HepG2 (cell line): ENCODE data around the gene ZIC2. TPM values are rescaled to one million over a fixed set of nuclear protein-coding genes. Genes with fewer than 3 reads are reported as not detected.

Experiments used
- ARID3A ChIP-seq: IDR thresholded peaks from 2 replicates; pipeline ENCODE4 v1.6.1; 2012; ENCODE audit warnings: low read depth, low read length, improper control_type of control experiment
- ARNT2 ChIP-seq: sonication (generic); formaldehyde crosslinking; IDR thresholded peaks from 2 replicates; pipeline ENCODE4 v1.8.0; 2022; ENCODE audit warnings: mild to moderate bottlenecking, low read depth, missing genetic modification reagents, moderate library complexity
- BHLHE40 ChIP-seq: IDR thresholded peaks from 2 replicates; pipeline ENCODE4 v1.6.1; 2011; ENCODE audit warnings: low read length, improper control_type of control experiment
- EP300 ChIP-seq, 3 experiments: sonication (generic) in 1 of 3; formaldehyde crosslinking in 1 of 3; IDR thresholded peaks; 2 replicates each; pipeline versions ENCODE4 v1.5.1 to v1.6.1; 2011 to 2020; ENCODE audit warnings: low read depth in 2 of 3, low read length in 2 of 3, borderline replicate concordance in 1 of 3, improper control_type of control experiment in 1 of 3, mild to moderate bottlenecking in 1 of 3, missing genetic modification reagents in 1 of 3, moderate library complexity in 1 of 3
- ESRRA ChIP-seq: sonication (generic); formaldehyde crosslinking; IDR thresholded peaks from 2 replicates; pipeline ENCODE4 v1.5.1; 2020; ENCODE audit warnings: mild to moderate bottlenecking, low read depth, missing genetic modification reagents
- GATA4 ChIP-seq: sonication (generic); IDR thresholded peaks from 2 replicates; pipeline ENCODE4 v1.6.1; 2016; ENCODE audit warnings: antibody characterized with exemption, low read depth, borderline replicate concordance
- GATAD2A ChIP-seq: IDR thresholded peaks from 2 replicates; pipeline ENCODE4 v1.6.1; 2016
- MAFK ChIP-seq, 2 experiments: IDR thresholded peaks in 1 of 2; conservative IDR thresholded peaks in 1 of 2; 2 replicates each; pipeline ENCODE4 v1.6.1; 2011; ENCODE audit warnings: improper control_type of control experiment in 2 of 2, low read length in 2 of 2
- MAX ChIP-seq: IDR thresholded peaks from 2 replicates; pipeline ENCODE4 v1.6.1; 2012; ENCODE audit warnings: inconsistent platforms
- NCOA2 ChIP-seq: sonication (generic); formaldehyde crosslinking; IDR thresholded peaks from 2 replicates; pipeline ENCODE4 v1.8.0; 2022; ENCODE audit warnings: inconsistent platforms
- RNF2 ChIP-seq: fragments of 450-650 bp; conservative IDR thresholded peaks from 2 replicates; pipeline ENCODE4 v1.6.1; 2016; ENCODE audit warnings: low read depth
- SALL2 ChIP-seq: sonication (generic); formaldehyde crosslinking; IDR thresholded peaks from 2 replicates; pipeline ENCODE4 v1.8.1; 2023; ENCODE audit warnings: mild to moderate bottlenecking, missing genetic modification reagents, inconsistent platforms
- TARDBP ChIP-seq: sonication (generic); formaldehyde crosslinking; IDR thresholded peaks from 2 replicates; pipeline ENCODE4 v1.8.0; 2022; ENCODE audit warnings: mild to moderate bottlenecking, missing genetic modification reagents
- TCF12 ChIP-seq, 2 experiments: fragments of 450-650 bp in 1 of 2; sonication (generic) in 1 of 2; formaldehyde crosslinking in 1 of 2; IDR thresholded peaks; 2 replicates each; pipeline versions ENCODE4 v1.6.1 to v1.8.0; 2017 to 2022; ENCODE audit warnings: antibody characterized with exemption in 1 of 2, mild to moderate bottlenecking in 1 of 2, missing genetic modification reagents in 1 of 2, moderate library complexity in 1 of 2
- TCF7 ChIP-seq: sonication (generic); IDR thresholded peaks from 2 replicates; pipeline ENCODE4 v1.6.1; 2016; ENCODE audit warnings: antibody characterized with exemption, low read depth
- ZBTB20 ChIP-seq: sonication (generic); formaldehyde crosslinking; IDR thresholded peaks from 2 replicates; pipeline ENCODE4 v1.8.1; 2023; ENCODE audit warnings: missing genetic modification reagents, low read depth, mild to moderate bottlenecking, borderline replicate concordance
- ZFX ChIP-seq: sonication (generic); formaldehyde crosslinking; IDR thresholded peaks from 2 replicates; pipeline ENCODE4 v1.4.0; 2020; ENCODE audit warnings: mild to moderate bottlenecking, low read depth, missing genetic modification reagents, moderate library complexity
- ZFY ChIP-seq: sonication (generic); formaldehyde crosslinking; IDR thresholded peaks from 2 replicates; pipeline ENCODE4 v1.4.0; 2020; ENCODE audit warnings: missing genetic modification reagents
- ZNF235 ChIP-seq: sonication (generic); formaldehyde crosslinking; IDR thresholded peaks from 2 replicates; pipeline ENCODE4 v1.8.1; 2023; ENCODE audit warnings: mild to moderate bottlenecking, missing genetic modification reagents, borderline replicate concordance
- ZNF33A ChIP-seq: sonication (generic); formaldehyde crosslinking; IDR thresholded peaks from 2 replicates; pipeline ENCODE4 v1.5.1; 2020; ENCODE audit warnings: missing genetic modification reagents, mild to moderate bottlenecking, moderate library complexity, borderline replicate concordance
- ZNF460 ChIP-seq: sonication (generic); formaldehyde crosslinking; IDR thresholded peaks from 2 replicates; pipeline ENCODE4 v1.5.1; 2020; ENCODE audit warnings: missing genetic modification reagents, mild to moderate bottlenecking, borderline replicate concordance
- polyA plus RNA-seq, 8 experiments: library from polyadenylated mRNA; depleted of rRNA in 3 of 8; stranded (reverse) in 7 of 8; unstranded in 1 of 8; fragments of >200 nt; fragmentation: Illumina TruSeq in 4 of 8; extraction: Trizol in 4 of 8; gene quantifications; 2 replicates each; pipeline versions ENCODE4 v1.2.1 to v1.2.3, GENCODE V29; 2011 to 2016; ENCODE audit warnings: low read depth in 4 of 8, missing spikeins in 1 of 8, mixed read lengths in 1 of 8; ENCODE audit not compliant: insufficient read depth in 1 of 8
- total RNA-seq, 5 experiments: library from RNA; depleted of rRNA; stranded (reverse); fragments of >200 nt; fragmentation: Illumina TruSeq; extraction: Trizol; gene quantifications; 2 replicates each; pipeline ENCODE4 v1.2.3, GENCODE V29; 2016; ENCODE audit warnings: low read depth in 1 of 5
- TF ChIP-seq, protein P1 (sequence below): sonication (generic); formaldehyde crosslinking; IDR thresholded peaks from 2 replicates; pipeline ENCODE4 v1.4.0; 2020; ENCODE audit warnings: missing genetic modification reagents

The ZIC2 gene
- total and polyA plus RNA-seq, 2 of the 13 experiments (the other 11 are each of a cell fraction or from before 2014, with no cell fraction given): 0.13 TPM; not detected in 1

DNA sequence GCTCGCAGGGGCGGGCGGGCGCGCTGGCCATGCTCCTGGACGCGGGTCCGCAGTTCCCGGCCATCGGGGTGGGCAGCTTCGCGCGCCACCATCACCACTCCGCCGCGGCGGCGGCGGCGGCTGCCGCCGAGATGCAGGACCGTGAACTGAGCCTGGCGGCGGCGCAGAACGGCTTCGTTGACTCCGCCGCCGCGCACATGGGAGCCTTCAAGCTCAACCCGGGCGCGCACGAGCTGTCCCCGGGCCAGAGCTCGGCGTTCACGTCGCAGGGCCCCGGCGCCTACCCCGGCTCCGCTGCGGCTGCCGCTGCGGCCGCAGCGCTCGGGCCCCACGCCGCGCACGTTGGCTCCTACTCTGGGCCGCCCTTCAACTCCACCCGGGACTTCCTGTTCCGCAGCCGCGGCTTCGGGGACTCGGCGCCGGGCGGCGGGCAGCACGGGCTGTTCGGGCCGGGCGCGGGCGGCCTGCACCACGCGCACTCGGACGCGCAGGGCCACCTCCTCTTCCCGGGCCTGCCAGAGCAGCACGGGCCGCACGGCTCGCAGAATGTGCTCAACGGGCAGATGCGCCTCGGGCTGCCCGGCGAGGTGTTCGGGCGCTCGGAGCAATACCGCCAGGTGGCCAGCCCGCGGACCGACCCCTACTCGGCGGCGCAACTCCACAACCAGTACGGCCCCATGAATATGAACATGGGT is 599 bp downstream of the ZIC2 start (continued):
- TF ChIP-seq, protein P1, sequence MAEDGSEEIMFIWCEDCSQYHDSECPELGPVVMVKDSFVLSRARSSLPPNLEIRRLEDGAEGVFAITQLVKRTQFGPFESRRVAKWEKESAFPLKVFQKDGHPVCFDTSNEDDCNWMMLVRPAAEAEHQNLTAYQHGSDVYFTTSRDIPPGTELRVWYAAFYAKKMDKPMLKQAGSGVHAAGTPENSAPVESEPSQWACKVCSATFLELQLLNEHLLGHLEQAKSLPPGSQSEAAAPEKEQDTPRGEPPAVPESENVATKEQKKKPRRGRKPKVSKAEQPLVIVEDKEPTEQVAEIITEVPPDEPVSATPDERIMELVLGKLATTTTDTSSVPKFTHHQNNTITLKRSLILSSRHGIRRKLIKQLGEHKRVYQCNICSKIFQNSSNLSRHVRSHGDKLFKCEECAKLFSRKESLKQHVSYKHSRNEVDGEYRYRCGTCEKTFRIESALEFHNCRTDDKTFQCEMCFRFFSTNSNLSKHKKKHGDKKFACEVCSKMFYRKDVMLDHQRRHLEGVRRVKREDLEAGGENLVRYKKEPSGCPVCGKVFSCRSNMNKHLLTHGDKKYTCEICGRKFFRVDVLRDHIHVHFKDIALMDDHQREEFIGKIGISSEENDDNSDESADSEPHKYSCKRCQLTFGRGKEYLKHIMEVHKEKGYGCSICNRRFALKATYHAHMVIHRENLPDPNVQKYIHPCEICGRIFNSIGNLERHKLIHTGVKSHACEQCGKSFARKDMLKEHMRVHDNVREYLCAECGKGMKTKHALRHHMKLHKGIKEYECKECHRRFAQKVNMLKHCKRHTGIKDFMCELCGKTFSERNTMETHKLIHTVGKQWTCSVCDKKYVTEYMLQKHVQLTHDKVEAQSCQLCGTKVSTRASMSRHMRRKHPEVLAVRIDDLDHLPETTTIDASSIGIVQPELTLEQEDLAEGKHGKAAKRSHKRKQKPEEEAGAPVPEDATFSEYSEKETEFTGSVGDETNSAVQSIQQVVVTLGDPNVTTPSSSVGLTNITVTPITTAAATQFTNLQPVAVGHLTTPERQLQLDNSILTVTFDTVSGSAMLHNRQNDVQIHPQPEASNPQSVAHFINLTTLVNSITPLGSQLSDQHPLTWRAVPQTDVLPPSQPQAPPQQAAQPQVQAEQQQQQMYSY (CRISPR knock-in tag): no peak
- TF ChIP-seq MAX: peak; percentile 51; the same call in 1 of the 2 replicates
- TF ChIP-seq ZNF33A (CRISPR knock-in tag): no peak
- TF ChIP-seq TARDBP (CRISPR knock-in tag): no peak
- TF ChIP-seq SALL2: 0 out of 2 replicates have a peak, but pooled peaks have one; percentile 28
- TF ChIP-seq ARID3A: no peak
- TF ChIP-seq GATAD2A (CRISPR knock-in tag): no peak
- TF ChIP-seq TCF7: no peak
- TF ChIP-seq ZBTB20 (CRISPR knock-in tag): no peak
- TF ChIP-seq ZFY (CRISPR knock-in tag): peak; percentile 33; the same call in 1 of the 2 replicates
- TF ChIP-seq ZNF235: no peak
- no peak for TF ChIP-seq ESRRA (CRISPR knock-in tag)
- TF ChIP-seq EP300 (IDR thresholded peaks at IDR 0.05; ENCODE audit: low read depth in 2 of 2, low read length in 2 of 2): no peak
- TF ChIP-seq EP300 (CRISPR knock-in tag; IDR thresholded peaks at IDR 0.05; ENCODE audit: borderline replicate concordance): no peak
- TF ChIP-seq BHLHE40: no peak
- TF ChIP-seq ZFX (CRISPR knock-in tag): peak; percentile 54
- TF ChIP-seq MAFK (conservative IDR thresholded peaks at IDR 0.05 in 1 of 2, IDR thresholded peaks at IDR 0.05 in 1 of 2; ENCODE audit: low read length in 2 of 2): no peak
- 0 out of 2 replicates have a peak, but pooled peaks have one; percentile 26 for TF ChIP-seq ARNT2
- peak; percentile 49; the same call in 1 of the 2 replicates for TF ChIP-seq RNF2
- TF ChIP-seq NCOA2: no peak
- no peak for TF ChIP-seq TCF12 (IDR thresholded peaks at IDR 0.05)
- no peak for TF ChIP-seq TCF12 (CRISPR knock-in tag; IDR thresholded peaks at IDR 0.05)
- no peak for TF ChIP-seq GATA4
- no peak for TF ChIP-seq ZNF460 (CRISPR knock-in tag)
